Measurements from ENCODE around the gene CCDC174. TPM values are rescaled to one million over a fixed set of nuclear protein-coding genes. Genes with fewer than 3 reads are reported as not detected.

The CCDC174 gene
- total and polyA plus RNA-seq, 4 donors = 4.9 to 14.2 (median 7.0) TPM

DNA sequence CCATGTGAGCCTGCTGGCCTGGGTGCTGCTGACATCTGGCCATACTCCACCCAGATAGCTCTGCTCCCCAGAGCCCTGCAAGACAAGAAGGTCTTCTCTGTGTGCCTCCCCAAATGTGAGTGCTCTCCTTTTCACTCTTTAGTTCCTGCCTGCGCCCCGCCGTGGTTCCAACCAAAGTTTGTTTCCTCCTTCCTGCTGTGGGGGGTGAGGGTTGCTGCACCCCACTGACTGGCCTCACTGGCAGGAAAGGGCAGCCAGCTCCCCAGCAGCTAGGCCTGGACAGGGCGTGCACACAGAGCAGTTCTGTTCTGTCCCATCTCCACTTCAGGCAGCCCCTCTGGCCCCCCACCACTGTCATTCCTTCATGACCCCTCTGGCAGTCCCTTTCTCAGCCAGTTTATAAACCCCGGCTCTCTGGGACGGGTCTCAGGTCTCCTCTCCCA lies 5.4 kb upstream of the CCDC174 start:
- no peaks in the 10 kb centered on the region for H3K9me3 ChIP-seq (ENCODE audit: control insufficient read depth in 4 of 4, low read length in 3 of 4)
- H3K4me1 ChIP-seq (ENCODE audit: control insufficient read depth in 4 of 4, insufficient read depth in 4 of 4, low read length in 3 of 4) = peaks cover 3 to 24% (median 20%) of the 10 kb centered on the region in 4 donors
- no peak overlapping the region for H3K27ac ChIP-seq (ENCODE audit: low read depth in 1 of 2, low read length in 2 of 2)
- no peak overlapping the region for H3K9ac ChIP-seq (ENCODE audit: low read depth in 1 of 2, low read length in 2 of 2)
- TF ChIP-seq, protein P1, sequence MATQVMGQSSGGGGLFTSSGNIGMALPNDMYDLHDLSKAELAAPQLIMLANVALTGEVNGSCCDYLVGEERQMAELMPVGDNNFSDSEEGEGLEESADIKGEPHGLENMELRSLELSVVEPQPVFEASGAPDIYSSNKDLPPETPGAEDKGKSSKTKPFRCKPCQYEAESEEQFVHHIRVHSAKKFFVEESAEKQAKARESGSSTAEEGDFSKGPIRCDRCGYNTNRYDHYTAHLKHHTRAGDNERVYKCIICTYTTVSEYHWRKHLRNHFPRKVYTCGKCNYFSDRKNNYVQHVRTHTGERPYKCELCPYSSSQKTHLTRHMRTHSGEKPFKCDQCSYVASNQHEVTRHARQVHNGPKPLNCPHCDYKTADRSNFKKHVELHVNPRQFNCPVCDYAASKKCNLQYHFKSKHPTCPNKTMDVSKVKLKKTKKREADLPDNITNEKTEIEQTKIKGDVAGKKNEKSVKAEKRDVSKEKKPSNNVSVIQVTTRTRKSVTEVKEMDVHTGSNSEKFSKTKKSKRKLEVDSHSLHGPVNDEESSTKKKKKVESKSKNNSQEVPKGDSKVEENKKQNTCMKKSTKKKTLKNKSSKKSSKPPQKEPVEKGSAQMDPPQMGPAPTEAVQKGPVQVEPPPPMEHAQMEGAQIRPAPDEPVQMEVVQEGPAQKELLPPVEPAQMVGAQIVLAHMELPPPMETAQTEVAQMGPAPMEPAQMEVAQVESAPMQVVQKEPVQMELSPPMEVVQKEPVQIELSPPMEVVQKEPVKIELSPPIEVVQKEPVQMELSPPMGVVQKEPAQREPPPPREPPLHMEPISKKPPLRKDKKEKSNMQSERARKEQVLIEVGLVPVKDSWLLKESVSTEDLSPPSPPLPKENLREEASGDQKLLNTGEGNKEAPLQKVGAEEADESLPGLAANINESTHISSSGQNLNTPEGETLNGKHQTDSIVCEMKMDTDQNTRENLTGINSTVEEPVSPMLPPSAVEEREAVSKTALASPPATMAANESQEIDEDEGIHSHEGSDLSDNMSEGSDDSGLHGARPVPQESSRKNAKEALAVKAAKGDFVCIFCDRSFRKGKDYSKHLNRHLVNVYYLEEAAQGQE (IDR thresholded peaks at IDR 0.05) = no peak
- TF ChIP-seq SP1 (IDR thresholded peaks at IDR 0.05) (no peak), FOXA1 (IDR thresholded peaks at IDR 0.05) (no peak), TAF1 (conservative IDR thresholded peaks at IDR 0.05) (no peak), RAD21 (IDR thresholded peaks at IDR 0.05) (no peak)
- TF ChIP-seq, protein P2, sequence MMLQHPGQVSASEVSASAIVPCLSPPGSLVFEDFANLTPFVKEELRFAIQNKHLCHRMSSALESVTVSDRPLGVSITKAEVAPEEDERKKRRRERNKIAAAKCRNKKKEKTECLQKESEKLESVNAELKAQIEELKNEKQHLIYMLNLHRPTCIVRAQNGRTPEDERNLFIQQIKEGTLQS (IDR thresholded peaks at IDR 0.05) = no peak
- TF ChIP-seq, protein P3, sequence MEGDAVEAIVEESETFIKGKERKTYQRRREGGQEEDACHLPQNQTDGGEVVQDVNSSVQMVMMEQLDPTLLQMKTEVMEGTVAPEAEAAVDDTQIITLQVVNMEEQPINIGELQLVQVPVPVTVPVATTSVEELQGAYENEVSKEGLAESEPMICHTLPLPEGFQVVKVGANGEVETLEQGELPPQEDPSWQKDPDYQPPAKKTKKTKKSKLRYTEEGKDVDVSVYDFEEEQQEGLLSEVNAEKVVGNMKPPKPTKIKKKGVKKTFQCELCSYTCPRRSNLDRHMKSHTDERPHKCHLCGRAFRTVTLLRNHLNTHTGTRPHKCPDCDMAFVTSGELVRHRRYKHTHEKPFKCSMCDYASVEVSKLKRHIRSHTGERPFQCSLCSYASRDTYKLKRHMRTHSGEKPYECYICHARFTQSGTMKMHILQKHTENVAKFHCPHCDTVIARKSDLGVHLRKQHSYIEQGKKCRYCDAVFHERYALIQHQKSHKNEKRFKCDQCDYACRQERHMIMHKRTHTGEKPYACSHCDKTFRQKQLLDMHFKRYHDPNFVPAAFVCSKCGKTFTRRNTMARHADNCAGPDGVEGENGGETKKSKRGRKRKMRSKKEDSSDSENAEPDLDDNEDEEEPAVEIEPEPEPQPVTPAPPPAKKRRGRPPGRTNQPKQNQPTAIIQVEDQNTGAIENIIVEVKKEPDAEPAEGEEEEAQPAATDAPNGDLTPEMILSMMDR (IDR thresholded peaks at IDR 0.05; ENCODE audit: low read depth, low read length, missing input control) = no peak
- H3K4me3 ChIP-seq (ENCODE audit: low read depth in 1 of 3, low read length in 3 of 3) = no peak overlapping the region
- DNase-seq (ENCODE audit: low spot score) = no peak
- H3K36me3 ChIP-seq (ENCODE audit: control insufficient read depth in 4 of 4, insufficient read depth in 3 of 4, low read depth in 1 of 4, low read length in 3 of 4) = no peaks in the 10 kb centered on the region
- H3K27me3 ChIP-seq (ENCODE audit: control insufficient read depth in 4 of 4, insufficient read depth in 4 of 4, low read length in 3 of 4) = no peaks in the 10 kb centered on the region
- WGBS = 88% methylated on average over 6 of the region's 6 CpGs

DNA sequence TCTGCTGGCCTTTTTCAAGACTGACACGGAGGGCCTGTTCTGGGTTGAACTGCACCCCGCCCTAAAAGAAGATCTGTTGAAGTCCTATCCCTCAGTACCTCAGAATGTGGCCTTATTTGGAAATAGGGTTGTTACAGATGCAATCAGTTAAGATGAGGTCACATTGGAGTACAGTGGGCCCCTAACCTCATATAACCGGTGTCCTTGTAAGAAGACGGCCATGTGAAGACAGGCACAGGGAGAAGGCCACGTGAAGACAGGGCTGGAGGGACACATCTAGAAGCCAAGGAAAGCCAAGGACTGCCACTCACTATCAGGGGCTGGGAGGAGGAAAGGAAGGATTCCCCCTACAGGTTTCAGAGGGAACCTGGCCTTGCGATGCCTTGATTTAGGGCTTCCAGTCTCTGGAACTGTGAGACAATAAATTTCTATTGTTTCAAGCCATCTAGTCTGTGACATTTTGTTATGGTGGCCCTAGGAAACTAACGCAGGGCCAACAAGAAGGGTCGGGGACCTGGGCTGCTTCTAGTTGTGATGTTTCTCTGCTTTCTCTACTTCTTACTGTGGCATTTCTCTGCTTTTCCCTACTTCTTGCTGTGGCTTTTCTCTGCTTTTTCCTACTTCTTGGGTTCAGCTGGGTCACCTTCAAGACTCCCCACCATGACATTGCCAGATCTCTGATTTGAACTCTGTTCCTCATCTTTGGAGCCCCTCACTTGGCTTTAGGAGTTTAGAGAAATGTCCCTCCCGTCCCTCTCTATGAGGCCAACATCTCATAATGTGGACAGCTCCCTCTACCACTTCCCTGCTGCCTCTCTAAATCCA lies 4.8 kb upstream of the CCDC174 start:
- no peaks in the 10 kb centered on the region for H3K36me3 ChIP-seq (ENCODE audit: control insufficient read depth in 4 of 4, insufficient read depth in 3 of 4, low read depth in 1 of 4, low read length in 3 of 4)
- H3K27me3 ChIP-seq (ENCODE audit: control insufficient read depth in 4 of 4, insufficient read depth in 4 of 4, low read length in 3 of 4) = no peaks in the 10 kb centered on the region
- no peaks in the 10 kb centered on the region for H3K9me3 ChIP-seq (ENCODE audit: control insufficient read depth in 4 of 4, low read length in 3 of 4)
- H3K27ac ChIP-seq (ENCODE audit: low read depth in 1 of 2, low read length in 2 of 2) = no peak overlapping the region
- peaks cover 3 to 24% (median 20%) of the 10 kb centered on the region in 4 donors for H3K4me1 ChIP-seq (ENCODE audit: control insufficient read depth in 4 of 4, insufficient read depth in 4 of 4, low read length in 3 of 4)
- H3K9ac ChIP-seq (ENCODE audit: low read depth in 1 of 2, low read length in 2 of 2) = no peak overlapping the region
- DNase-seq (ENCODE audit: low spot score) = no peak
- H3K4me3 ChIP-seq (ENCODE audit: low read depth in 1 of 3, low read length in 3 of 3) = no peak overlapping the region
- 92% methylated on average over 9 of the region's 9 CpGs for WGBS
- no peak for TF ChIP-seq RAD21 (IDR thresholded peaks at IDR 0.05)
- TF ChIP-seq NR2F2 (IDR thresholded peaks at IDR 0.05) = no peak
- TF ChIP-seq, protein P1 (IDR thresholded peaks at IDR 0.05) = no peak
- no peak for TF ChIP-seq FOXA1 (IDR thresholded peaks at IDR 0.05)
- TF ChIP-seq TAF1 (conservative IDR thresholded peaks at IDR 0.05) = no peak
- no peak for TF ChIP-seq FOXA2 (IDR thresholded peaks at IDR 0.05)
- TF ChIP-seq YY1 (IDR thresholded peaks at IDR 0.05) = no peak
- TF ChIP-seq, protein P4, sequence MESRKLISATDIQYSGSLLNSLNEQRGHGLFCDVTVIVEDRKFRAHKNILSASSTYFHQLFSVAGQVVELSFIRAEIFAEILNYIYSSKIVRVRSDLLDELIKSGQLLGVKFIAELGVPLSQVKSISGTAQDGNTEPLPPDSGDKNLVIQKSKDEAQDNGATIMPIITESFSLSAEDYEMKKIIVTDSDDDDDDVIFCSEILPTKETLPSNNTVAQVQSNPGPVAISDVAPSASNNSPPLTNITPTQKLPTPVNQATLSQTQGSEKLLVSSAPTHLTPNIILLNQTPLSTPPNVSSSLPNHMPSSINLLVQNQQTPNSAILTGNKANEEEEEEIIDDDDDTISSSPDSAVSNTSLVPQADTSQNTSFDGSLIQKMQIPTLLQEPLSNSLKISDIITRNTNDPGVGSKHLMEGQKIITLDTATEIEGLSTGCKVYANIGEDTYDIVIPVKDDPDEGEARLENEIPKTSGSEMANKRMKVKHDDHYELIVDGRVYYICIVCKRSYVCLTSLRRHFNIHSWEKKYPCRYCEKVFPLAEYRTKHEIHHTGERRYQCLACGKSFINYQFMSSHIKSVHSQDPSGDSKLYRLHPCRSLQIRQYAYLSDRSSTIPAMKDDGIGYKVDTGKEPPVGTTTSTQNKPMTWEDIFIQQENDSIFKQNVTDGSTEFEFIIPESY (IDR thresholded peaks at IDR 0.05) = no peak
- TF ChIP-seq, protein P2 (IDR thresholded peaks at IDR 0.05) = no peak
- TF ChIP-seq, protein P3 (IDR thresholded peaks at IDR 0.05; ENCODE audit: low read depth, low read length, missing input control) = no peak
- no peak for TF ChIP-seq RXRA (IDR thresholded peaks at IDR 0.05)
- TF ChIP-seq HNF4A (conservative IDR thresholded peaks at IDR 0.05) = no peak
- no peak for TF ChIP-seq EGR1 (IDR thresholded peaks at IDR 0.05; ENCODE audit: low read depth in 2 of 2)
- TF ChIP-seq GABPA (IDR thresholded peaks at IDR 0.05 in 1 of 2, conservative IDR thresholded peaks at IDR 0.05 in 1 of 2) = no peak
- no peak for TF ChIP-seq HNF4G (IDR thresholded peaks at IDR 0.05)

Data from liver (tissue), 9 donors.